ACC112 (cell line): ENCODE measurements around the gene CLEC16A.
A peak's percentile ranks its signal among the peaks of the same experiment; 100 is the strongest.

Source experiments
- H2AFZ ChIP-seq: fragments of 200-600 bp; sonication (generic); one replicate; pipeline ENCODE4 v1.6.0; 2017; ENCODE audit warnings: antibody characterized with exemption, low read length; ENCODE audit not compliant: unreplicated experiment
- H3K27ac ChIP-seq: fragments of 200-600 bp; sonication (generic); 2 replicates; pipeline ENCODE4 v1.5.1; 2014; ENCODE audit warnings: low read depth, mild to moderate bottlenecking, antibody characterized with exemption, low read length, moderate library complexity
- H3K27me3 ChIP-seq: fragments of 200-600 bp; sonication (generic); 2 replicates; pipeline ENCODE4 v1.6.1; 2014; ENCODE audit warnings: mild to moderate bottlenecking, antibody characterized with exemption, low read length, moderate library complexity, mixed read lengths; ENCODE audit not compliant: insufficient read depth
- H3K36me3 ChIP-seq: fragments of 200-600 bp; sonication (generic); 2 replicates; pipeline ENCODE4 v1.6.1; 2016; ENCODE audit warnings: mild to moderate bottlenecking, antibody characterized with exemption, low read length, moderate library complexity, mixed read lengths; ENCODE audit not compliant: insufficient read depth
- H3K4me1 ChIP-seq: fragments of 200-600 bp; sonication (generic); one replicate; pipeline ENCODE4 v1.6.1; 2016; ENCODE audit warnings: low read length, mixed read lengths; ENCODE audit not compliant: insufficient read depth, unreplicated experiment, control insufficient read depth
- H3K4me3 ChIP-seq: fragments of 200-600 bp; sonication (generic); 2 replicates; pipeline ENCODE4 v1.5.1; 2014; ENCODE audit warnings: mild to moderate bottlenecking, low read depth, low read length
- H3K79me2 ChIP-seq: fragments of 200-600 bp; sonication (generic); one replicate; pipeline ENCODE4 v1.6.0; 2016; ENCODE audit warnings: low read length; ENCODE audit not compliant: control insufficient read depth, unreplicated experiment, insufficient read depth

The CLEC16A gene

GRCh38 chr16:11078812-11079459 lies 134.6 kb downstream of the CLEC16A start:
- Histone ChIP-seq H3K27me3 (no peaks in the 10 kb centered on the region), H3K4me3 (peak overlapping the region; percentile 41; the same call in 1 of the 2 replicates), H3K27ac (peak overlapping the region; percentile 97), H3K79me2 (no peaks in the 10 kb centered on the region), H3K36me3 (no peaks in the 10 kb centered on the region), H3K4me1 (peaks cover 50% of the 10 kb centered on the region), H2AFZ (no peak overlapping the region)

- Histone ChIP-seq H3K79me2 (no peaks in the 10 kb centered on the region), H3K4me3 (peak overlapping the region; percentile 41; the same call in 1 of the 2 replicates), H2AFZ (no peak overlapping the region), H3K27me3 (no peaks in the 10 kb centered on the region), H3K27ac (peak overlapping the region; percentile 97), H3K4me1 (peaks cover 58% of the 10 kb centered on the region), H3K36me3 (no peaks in the 10 kb centered on the region)
These were observed 135.4 kb downstream of the CLEC16A start for GRCh38 chr16:11079652-11080187.

- Histone ChIP-seq H3K27me3 (no peaks in the 10 kb centered on the region), H3K79me2 (no peaks in the 10 kb centered on the region), H3K36me3 (no peaks in the 10 kb centered on the region), H3K4me3 (no peak overlapping the region), H2AFZ (no peak overlapping the region), H3K4me1 (peaks cover 65% of the 10 kb centered on the region), H3K27ac (peak overlapping the region; percentile 97)
These were observed 136.1 kb downstream of the CLEC16A start for GRCh38 chr16:11080327-11080967.

GRCh38 chr16:11080999-11081630 lies 136.8 kb downstream of the CLEC16A start:
- peak overlapping the region; percentile 97 for H3K27ac ChIP-seq
- H2AFZ ChIP-seq: no peak overlapping the region
- H3K79me2 ChIP-seq: no peaks in the 10 kb centered on the region
- peaks cover 65% of the 10 kb centered on the region for H3K4me1 ChIP-seq
- H3K36me3 ChIP-seq: no peaks in the 10 kb centered on the region
- H3K4me3 ChIP-seq: no peak overlapping the region
- H3K27me3 ChIP-seq: no peaks in the 10 kb centered on the region

GRCh38 chr16:11082108-11082859 lies 137.9 kb downstream of the CLEC16A start:
- Histone ChIP-seq H3K27ac (no peak overlapping the region), H3K27me3 (no peaks in the 10 kb centered on the region), H3K4me1 (peaks cover 56% of the 10 kb centered on the region), H3K36me3 (no peaks in the 10 kb centered on the region), H3K79me2 (no peaks in the 10 kb centered on the region), H3K4me3 (no peak overlapping the region), H2AFZ (no peak overlapping the region)

GRCh38 chr16:11082860-11083388 lies 138.6 kb downstream of the CLEC16A start:
- Histone ChIP-seq H3K27ac (no peak overlapping the region), H2AFZ (no peak overlapping the region), H3K4me3 (no peak overlapping the region), H3K79me2 (no peaks in the 10 kb centered on the region), H3K4me1 (peaks cover 50% of the 10 kb centered on the region), H3K27me3 (no peaks in the 10 kb centered on the region), H3K36me3 (no peaks in the 10 kb centered on the region)

GRCh38 chr16:11084484-11084875 lies 140.1 kb downstream of the CLEC16A start:
- peak overlapping the region; percentile 65 for H3K27ac ChIP-seq
- no peak overlapping the region for H3K4me3 ChIP-seq
- H3K27me3 ChIP-seq: no peaks in the 10 kb centered on the region
- no peak overlapping the region for H2AFZ ChIP-seq
- peaks cover 39% of the 10 kb centered on the region for H3K4me1 ChIP-seq
- H3K79me2 ChIP-seq: no peaks in the 10 kb centered on the region
- H3K36me3 ChIP-seq: no peaks in the 10 kb centered on the region

GRCh38 chr16:11084876-11085485 lies 140.6 kb downstream of the CLEC16A start:
- Histone ChIP-seq H3K27ac (peak overlapping the region; percentile 47; the same call in 1 of the 2 replicates), H3K27me3 (no peaks in the 10 kb centered on the region), H3K4me3 (no peak overlapping the region), H3K36me3 (no peaks in the 10 kb centered on the region), H3K79me2 (no peaks in the 10 kb centered on the region), H2AFZ (no peak overlapping the region), H3K4me1 (peaks cover 35% of the 10 kb centered on the region)

- Histone ChIP-seq H3K79me2 (no peaks in the 10 kb centered on the region), H3K27me3 (no peaks in the 10 kb centered on the region), H3K36me3 (no peaks in the 10 kb centered on the region), H3K4me3 (no peak overlapping the region), H2AFZ (no peak overlapping the region), H3K4me1 (peaks cover 25% of the 10 kb centered on the region), H3K27ac (no peak overlapping the region)
These were observed 141.6 kb downstream of the CLEC16A start for GRCh38 chr16:11085916-11086315.

- no peaks in the 10 kb centered on the region for H3K27me3 ChIP-seq
- peaks cover 23% of the 10 kb centered on the region for H3K4me1 ChIP-seq
- H3K4me3 ChIP-seq: no peak overlapping the region
- no peak overlapping the region for H3K27ac ChIP-seq
- H3K36me3 ChIP-seq: no peaks in the 10 kb centered on the region
- H3K79me2 ChIP-seq: no peaks in the 10 kb centered on the region
- no peak overlapping the region for H2AFZ ChIP-seq
These were observed 143.3 kb downstream of the CLEC16A start for GRCh38 chr16:11087691-11088073.
